HepG2 (cell line): ENCODE measurements around the gene TLE5. TPM values are rescaled to one million over a fixed set of nuclear protein-coding genes. Genes with fewer than 3 reads are reported as not detected.

ENCODE experiments used
- ATAC-seq: fragments of 200-7000 bp; cut with Tn5 transposase; 3 replicates; pipeline ENCODE4 v1.9.1; 2020; ENCODE audit warnings: mild to moderate bottlenecking, moderate library complexity
- BruUV-seq: library from RNA; stranded (reverse); fragments of 400-500 nt; replicated peaks from 2 replicates; lab custom pipeline; 2021; lab: Mats Ljungman, UMichigan
- CTCF ChIA-PET: fragments of 300-600 bp; formaldehyde crosslinking; extraction: SDS; loops from one replicate; lab custom pipeline; 2021; ENCODE audit warnings: low total read pairs, inconsistent platforms, low intra/inter-chr PET ratio; lab: Yijun Ruan, JAX
- POLR2A ChIA-PET: fragments of 350-600 bp; sonication (Branson Sonifier 250); formaldehyde crosslinking; loops from one replicate; lab custom pipeline; 2020; ENCODE audit warnings: antibody characterized with exemption, inconsistent platforms; lab: Yijun Ruan, JAX
- DNase-seq: peaks from one replicate; pipeline ENCODE4 v3.0.0-alpha.2; 2015; ENCODE audit warnings: low spot score
- FAIRE-seq: peaks from 3 replicates; lab custom pipeline; 2011; peaks lifted over from hg19 to GRCh38; lab: Jason Lieb, UNC
- H2AFZ ChIP-seq: one replicate; pipeline ENCODE4 v1.6.1; 2011; ENCODE audit warnings: low read length, inconsistent platforms
- H3K27ac ChIP-seq: fragments of 300-600 bp; 3 replicates; pipeline ENCODE4 v1.8.0; 2011; ENCODE audit warnings: mixed run types, mild to moderate bottlenecking, mixed read lengths, low read length, inconsistent platforms; ENCODE audit not compliant: insufficient read depth; ENCODE audit errors: extremely low read length
- H3K27me3 ChIP-seq, 2 experiments: fragments of 200-600 bp in 1 of 2; 2 replicates in 1 of 2; 3 replicates in 1 of 2; pipeline versions ENCODE4 v1.6.0 to v1.8.0; 2011; ENCODE audit warnings: low read length in 2 of 2, mild to moderate bottlenecking in 2 of 2, moderate library complexity in 2 of 2, inconsistent platforms in 1 of 2; ENCODE audit not compliant: insufficient read depth in 2 of 2, control insufficient read depth in 1 of 2
- H3K36me3 ChIP-seq, 2 experiments: fragments of 200-600 bp in 1 of 2; replicated peaks in 1 of 2; 2 replicates in 1 of 2; 3 replicates in 1 of 2; pipeline versions ENCODE4 v1.5.1 to v1.8.0; 2011; ENCODE audit warnings: low read length in 2 of 2, inconsistent platforms in 1 of 2; ENCODE audit not compliant: insufficient read depth in 2 of 2, control insufficient read depth in 1 of 2
- H3K4me1 ChIP-seq: 2 replicates; pipeline ENCODE4 v1.5.1; 2012; ENCODE audit warnings: low read length, inconsistent platforms; ENCODE audit not compliant: insufficient read depth
- H3K4me2 ChIP-seq: 2 replicates; pipeline ENCODE4 v1.6.0; 2011; ENCODE audit warnings: low read depth, low read length, inconsistent platforms
- H3K4me3 ChIP-seq, 3 experiments: fragments of 200-600 bp in 1 of 3; sonication (generic), shearing (Covaris generic) in 1 of 3; replicated peaks in 1 of 3; 2 replicates each; pipeline ENCODE4 v1.5.1; 2011 to 2016; ENCODE audit warnings: low read length in 3 of 3, inconsistent platforms in 2 of 3, low read depth in 2 of 3, mild to moderate bottlenecking in 2 of 3, control low read depth in 1 of 3, mixed read lengths in 1 of 3; ENCODE audit not compliant: insufficient read depth in 1 of 3
- H3K79me2 ChIP-seq: one replicate; pipeline ENCODE4 v1.6.1; 2011; ENCODE audit warnings: low read length, inconsistent platforms; ENCODE audit not compliant: insufficient read depth
- H3K9ac ChIP-seq: 2 replicates; pipeline ENCODE4 v1.6.0; 2011; ENCODE audit warnings: mild to moderate bottlenecking, low read depth, low read length, inconsistent platforms; ENCODE audit not compliant: insufficient read depth
- H3K9me3 ChIP-seq: 2 replicates; pipeline ENCODE4 v1.5.1; 2012; ENCODE audit warnings: mild to moderate bottlenecking, low read length
- H4K20me1 ChIP-seq: 2 replicates; pipeline ENCODE4 v1.6.0; 2011; ENCODE audit warnings: inconsistent platforms, mild to moderate bottlenecking, low read length, moderate library complexity; ENCODE audit not compliant: insufficient read depth
- CTCF ChIP-seq: sonication (generic); formaldehyde crosslinking; IDR thresholded peaks from 2 replicates; pipeline ENCODE4 v1.5.0; 2020; ENCODE audit warnings: mild to moderate bottlenecking, missing genetic modification reagents, moderate library complexity
- GABPA ChIP-seq, 2 experiments: IDR thresholded peaks; 2 replicates each; pipeline ENCODE4 v1.6.1; 2011 to 2016; ENCODE audit warnings: low read depth in 2 of 2, low read length in 1 of 2, missing biosample characterization in 1 of 2, missing genetic modification characterization in 1 of 2
- LCORL ChIP-seq, 2 experiments: fragments of 450-650 bp in 1 of 2; sonication (generic) in 1 of 2; formaldehyde crosslinking in 1 of 2; IDR thresholded peaks; 2 replicates each; pipeline versions ENCODE4 v1.5.0 to v1.6.1; 2017 to 2020; ENCODE audit warnings: antibody characterized with exemption in 1 of 2, missing genetic modification reagents in 1 of 2
- MAX ChIP-seq: IDR thresholded peaks from 2 replicates; pipeline ENCODE4 v1.6.1; 2012; ENCODE audit warnings: inconsistent platforms
- PATZ1 ChIP-seq: sonication (generic); formaldehyde crosslinking; IDR thresholded peaks from 2 replicates; pipeline ENCODE4 v1.4.0; 2020; ENCODE audit warnings: missing genetic modification reagents
- PHF8 ChIP-seq: sonication (generic); formaldehyde crosslinking; IDR thresholded peaks from 2 replicates; pipeline ENCODE4 v1.5.0; 2020; ENCODE audit warnings: missing genetic modification reagents
- POLR2A ChIP-seq, 2 experiments: IDR thresholded peaks; 2 replicates each; pipeline ENCODE4 v1.6.1; 2011; ENCODE audit warnings: low read depth in 2 of 2, low read length in 2 of 2, mild to moderate bottlenecking in 1 of 2, moderate library complexity in 1 of 2; ENCODE audit not compliant: insufficient read depth in 1 of 2
- SAP130 ChIP-seq: IDR thresholded peaks from 2 replicates; pipeline ENCODE4 v1.6.1; 2016; ENCODE audit warnings: low read depth
- ZFP91 ChIP-seq: sonication (generic); formaldehyde crosslinking; IDR thresholded peaks from 2 replicates; pipeline ENCODE4 v1.9.0; 2022; ENCODE audit warnings: missing genetic modification reagents, mild to moderate bottlenecking, borderline replicate concordance
- ZFX ChIP-seq: sonication (generic); formaldehyde crosslinking; IDR thresholded peaks from 2 replicates; pipeline ENCODE4 v1.4.0; 2020; ENCODE audit warnings: mild to moderate bottlenecking, low read depth, missing genetic modification reagents, moderate library complexity
- ZNF687 ChIP-seq: sonication (generic); formaldehyde crosslinking; IDR thresholded peaks from 2 replicates; pipeline ENCODE4 v1.5.1; 2020; ENCODE audit warnings: mild to moderate bottlenecking, missing genetic modification reagents, moderate library complexity
- WGBS: methylation state at CpG from one replicate; pipeline ENCODE4 v1.1.6; 2017; ENCODE audit warnings: low lambda C conversion rate; 5-methylcytosine and 5-hydroxymethylcytosine counted together
- in situ Hi-C: cut with HindIII; loops from 2 replicates; pipeline ENCODE4 v1.10.0; 2017; ENCODE audit warnings: low pct_unique_long_range_greater_than_20kb; ENCODE audit not compliant: extremely low pct_ligation_motif_present
- intact Hi-C: fragments of 100-400 bp; cut with micrococcal nuclease; formaldehyde crosslinking; loops from one replicate; pipeline ENCODE4 v1.10.0; 2022; ENCODE audit not compliant: unreplicated experiment
- polyA plus RNA-seq, 8 experiments: library from polyadenylated mRNA; depleted of rRNA in 3 of 8; stranded (reverse) in 7 of 8; unstranded in 1 of 8; fragments of >200 nt; fragmentation: Illumina TruSeq in 4 of 8; extraction: Trizol in 4 of 8; gene quantifications; 2 replicates each; pipeline versions ENCODE4 v1.2.1 to v1.2.3, GENCODE V29; 2011 to 2016; ENCODE audit warnings: low read depth in 4 of 8, missing spikeins in 1 of 8, mixed read lengths in 1 of 8; ENCODE audit not compliant: insufficient read depth in 1 of 8
- total RNA-seq, 5 experiments: library from RNA; depleted of rRNA; stranded (reverse); fragments of >200 nt; fragmentation: Illumina TruSeq; extraction: Trizol; gene quantifications; 2 replicates each; pipeline ENCODE4 v1.2.3, GENCODE V29; 2016; ENCODE audit warnings: low read depth in 1 of 5

Gene TLE5
- total and polyA plus RNA-seq, 2 of the 13 experiments (the other 11 are each of a cell fraction or from before 2014, with no cell fraction given) = 62.8 to 189 TPM

- in situ Hi-C loops = no loop called here
- DNase-seq = no peak
- intact Hi-C loops = no loop called here
- ChIA-PET POLR2A (interaction anchor here (0.6 to 2.2 kb wide), 5 partner anchors 9 to 43 kb away, joined by 3 to 9 read pairs (median 3); no protein-coding TSS in a partner anchor), CTCF (no interaction called here)
- no peak for ATAC-seq
- Histone ChIP-seq H3K79me2 (peaks cover 5% of the 10 kb centered on the region), H3K4me1 (peaks cover 47% of the 10 kb centered on the region), H3K9me3 (no peaks in the 10 kb centered on the region), H3K4me3 (peak overlapping the region; percentile 57 to 70 (median 66); a peak in 5 of 6 replicates), H3K27me3 (no peaks in the 10 kb centered on the region), H3K4me2 (peak overlapping the region; percentile 68), H3K36me3 (peaks cover 6 to 31% of the 10 kb centered on the region in 2 experiments), H3K9ac (peak overlapping the region; percentile 68), H3K27ac (peak overlapping the region; percentile 68), H4K20me1 (no peaks in the 10 kb centered on the region), H2AFZ (no peak overlapping the region)
- WGBS = 48% methylated on average over 22 of the region's 88 CpGs
- BruUV-seq = no TSS peak
- FAIRE-seq = no peak
- TF ChIP-seq PHF8 (CRISPR knock-in tag) = peak; percentile 32; the same call in 1 of the 2 replicates
- TF ChIP-seq MAX = 0 out of 2 replicates have a peak, but pooled peaks have one; percentile 11
- TF ChIP-seq ZFX (CRISPR knock-in tag) = peak; percentile 37
- TF ChIP-seq ZFP91 = peak; percentile 29; the same call in 1 of the 2 replicates
- TF ChIP-seq POLR2A (IDR thresholded peaks at IDR 0.05; ENCODE audit: insufficient read depth in 1 of 2, low read depth in 2 of 2, low read length in 2 of 2) = no peak
- 0 out of 2 replicates have a peak, but pooled peaks have one; percentile 17 for TF ChIP-seq GABPA (IDR thresholded peaks at IDR 0.05; ENCODE audit: low read depth, low read length)
- TF ChIP-seq GABPA (CRISPR knock-in tag; IDR thresholded peaks at IDR 0.05; ENCODE audit: low read depth) = no peak
- peak; percentile 9; the same call in 1 of the 2 replicates for TF ChIP-seq SAP130
- peak; percentile 55 for TF ChIP-seq PATZ1
- peak; percentile 31; the same call in 1 of the 2 replicates for TF ChIP-seq CTCF (CRISPR knock-in tag)
- TF ChIP-seq ZNF687 (CRISPR knock-in tag) = peak; percentile 50
- no peak for TF ChIP-seq LCORL (IDR thresholded peaks at IDR 0.05)
- TF ChIP-seq LCORL (CRISPR knock-in tag; IDR thresholded peaks at IDR 0.05) = no peak
These were observed 823 bp downstream of the TLE5 start for GRCh38 chr19:3061182-3062161.
